Esophagus squamous epithelium (tissue), 5 donors: ENCODE results near the gene FAM90A26. TPM values are rescaled to one million over a fixed set of nuclear protein-coding genes. Genes with fewer than 3 reads are reported as not detected.
A peak's percentile ranks its signal among the peaks of the same experiment; 100 is the strongest.
"Not testable (repeated sequence)": the region's sequence is repeated elsewhere in the genome, so short reads cannot be mapped to it uniquely, and the experiment has no call there.

Experiments used
- DNase-seq: peaks from one replicate; lab custom pipeline; 2025; lab: John Stamatoyannopoulos, UW
- H3K27ac ChIP-seq, 4 donors: fragments of 200-600 bp; sonication (generic); one replicate each; pipeline ENCODE4 v1.5.1; 2016 to 2019; ENCODE audit warnings: mild to moderate bottlenecking in 1 of 4
- H3K27me3 ChIP-seq, 4 donors: fragments of 200-600 bp; sonication (generic); 1 replicate in 3 of 4; 2 replicates in 1 of 4; pipeline versions ENCODE4 v1.5.1 to v1.6.0; 2017 to 2021; ENCODE audit warnings: antibody characterized with exemption in 1 of 4
- H3K36me3 ChIP-seq, 3 donors: fragments of 200-600 bp; sonication (generic); one replicate each; pipeline ENCODE4 v1.5.1; 2016 to 2019
- H3K4me1 ChIP-seq, 3 donors: fragments of 200-600 bp; sonication (generic); one replicate each; pipeline ENCODE4 v1.5.1; 2017 to 2019
- H3K4me3 ChIP-seq, 4 donors: fragments of 200-600 bp; sonication (generic); 1 replicate in 3 of 4; 2 replicates in 1 of 4; pipeline ENCODE4 v1.5.1; 2016 to 2019; ENCODE audit warnings: mild to moderate bottlenecking in 2 of 4, moderate library complexity in 1 of 4
- H3K9me3 ChIP-seq, 3 donors: fragments of 200-600 bp; sonication (generic); one replicate each; pipeline ENCODE4 v1.5.1; 2016 to 2019
- CTCF ChIP-seq, 6 experiments: fragments of 450-650 bp in 4 of 6; fragments of 200-600 bp in 2 of 6; sonication (generic) in 2 of 6; IDR thresholded peaks; one replicate each; pipeline ENCODE4 v1.5.1; 2016 to 2019; ENCODE audit warnings: antibody characterized with exemption in 6 of 6, mild to moderate bottlenecking in 4 of 6, moderate library complexity in 4 of 6
- WGBS, 2 donors: methylation state at CpG; one replicate each; pipeline ENCODE4 v1.1.5; 2018; 5-methylcytosine and 5-hydroxymethylcytosine counted together
- intact Hi-C: fragments of 100-400 bp; cut with DNase I; formaldehyde crosslinking; loops from one replicate; pipeline ENCODE4 v1.15.0; 2022
- total RNA-seq, 4 donors: library from RNA; depleted of rRNA; stranded (reverse); fragments of >200 nt; gene quantifications; one replicate each; pipeline ENCODE4 v1.1.0, GENCODE V29; 2016
- donor health status: DM: yes; HTN: yes; CAD: no.

Gene FAM90A26
- total RNA-seq = not detected

GRCh38 chr4:9169791-9170459, at the start of gene FAM90A26:
FAM90A26 (plus strand) TSS chr4:9170409; CDS start chr4:9173173, 2,764 bp downstream.
- H3K4me1 ChIP-seq, H3K4me3 ChIP-seq, H3K27ac ChIP-seq, intact Hi-C loops, H3K36me3 ChIP-seq, H3K27me3 ChIP-seq, DNase-seq, H3K9me3 ChIP-seq: not testable (repeated sequence)
- WGBS, 2 donors = no CpG with 5 or more reads among the region's 11 CpGs

GRCh38 chr4:9122711-9123110, 47.5 kb upstream of the FAM90A26 start:
- WGBS, 2 donors = 38 to 59% methylated on average over 8 of the region's 8 CpGs
- intact Hi-C loops, H3K27ac ChIP-seq, H3K36me3 ChIP-seq, DNase-seq, H3K4me3 ChIP-seq, H3K9me3 ChIP-seq: not testable (repeated sequence)
- Histone ChIP-seq H3K27me3 (peaks cover 0 to 35% (median 0%) of the 10 kb centered on the region in 4 donors), H3K4me1 (peaks cover 0 to 14% (median 0%) of the 10 kb centered on the region in 3 donors)

GRCh38 chr4:9123572-9124007, 46.6 kb upstream of the FAM90A26 start:
- H3K27ac ChIP-seq, H3K36me3 ChIP-seq, DNase-seq, H3K9me3 ChIP-seq, intact Hi-C loops: not testable (repeated sequence)
- H3K4me3 ChIP-seq = peak overlapping the region in 1 of 4 donors; percentile 35
- WGBS, 2 donors = 2 to 3% methylated on average over 6 to 12 of the region's 13 CpGs
- peaks cover 0 to 14% (median 0%) of the 10 kb centered on the region in 3 donors for H3K4me1 ChIP-seq
- H3K27me3 ChIP-seq = peaks cover 0 to 32% (median 0%) of the 10 kb centered on the region in 4 donors
- peak; percentile 36 to 94 (median 82) for TF ChIP-seq CTCF (IDR thresholded peaks at IDR 0.05)

- DNase-seq, intact Hi-C loops, H3K4me3 ChIP-seq, H3K36me3 ChIP-seq, H3K27ac ChIP-seq, H3K9me3 ChIP-seq: not testable (repeated sequence)
- WGBS, 2 donors = 51 to 62% methylated on average over 3 of the region's 3 CpGs
- peaks cover 0 to 39% (median 0%) of the 10 kb centered on the region in 4 donors for H3K27me3 ChIP-seq
- H3K4me1 ChIP-seq = peaks cover 0 to 14% (median 0%) of the 10 kb centered on the region in 3 donors
Measured at GRCh38 chr4:9125601-9126161, 44.5 kb upstream of the FAM90A26 start.

- H3K9me3 ChIP-seq, DNase-seq, H3K4me3 ChIP-seq, H3K4me1 ChIP-seq, H3K27ac ChIP-seq, intact Hi-C loops, H3K36me3 ChIP-seq: not testable (repeated sequence)
- WGBS, 2 donors = 31 to 47% methylated on average over 6 of the region's 7 CpGs
- H3K27me3 ChIP-seq = peaks cover 0 to 12% (median 0%) of the 10 kb centered on the region in 4 donors
Measured at GRCh38 chr4:9131420-9131819, 38.8 kb upstream of the FAM90A26 start.

GRCh38 chr4:9132849-9133248, 37.4 kb upstream of the FAM90A26 start:
- H3K4me3 ChIP-seq, H3K9me3 ChIP-seq, H3K4me1 ChIP-seq, H3K27ac ChIP-seq, DNase-seq, intact Hi-C loops, H3K36me3 ChIP-seq: not testable (repeated sequence)
- peaks cover 0 to 12% (median 0%) of the 10 kb centered on the region in 4 donors for H3K27me3 ChIP-seq
- WGBS, 2 donors = 87 to 91% methylated on average over 4 of the region's 4 CpGs

- H3K36me3 ChIP-seq, H3K27ac ChIP-seq, H3K27me3 ChIP-seq, H3K4me3 ChIP-seq, intact Hi-C loops, DNase-seq, H3K4me1 ChIP-seq, H3K9me3 ChIP-seq: not testable (repeated sequence)
- WGBS, 2 donors = 80 to 83% methylated on average over 5 of the region's 5 CpGs
Measured at GRCh38 chr4:9134011-9134410, 36.2 kb upstream of the FAM90A26 start.

- DNase-seq, H3K36me3 ChIP-seq, H3K4me1 ChIP-seq, H3K9me3 ChIP-seq, intact Hi-C loops, H3K27me3 ChIP-seq: not testable (repeated sequence)
- Histone ChIP-seq H3K27ac (peak overlapping the region in 2 of 4 donors; percentile 21), H3K4me3 (peak overlapping the region in 1 of 4 donors; percentile 8)
- WGBS, 2 donors = 4 to 17% methylated on average over 5 to 11 of the region's 12 CpGs
Measured at GRCh38 chr4:9134556-9134955, 35.7 kb upstream of the FAM90A26 start.

- H3K36me3 ChIP-seq, intact Hi-C loops: not testable (repeated sequence)
Measured at GRCh38 chr4:9141050-9141449, 29.2 kb upstream of the FAM90A26 start.

GRCh38 chr4:9142786-9143185, 27.4 kb upstream of the FAM90A26 start:
- 75 to 81% methylated on average over 4 to 6 of the region's 6 CpGs for WGBS, 2 donors
- intact Hi-C loops, H3K27me3 ChIP-seq, H3K4me1 ChIP-seq, H3K4me3 ChIP-seq, H3K9me3 ChIP-seq, DNase-seq, H3K36me3 ChIP-seq, H3K27ac ChIP-seq: not testable (repeated sequence)

More at GRCh38 chr4:9141050-9141449, 29.2 kb upstream of the FAM90A26 start:
- not testable (repeated sequence) for H3K27me3 ChIP-seq, H3K4me1 ChIP-seq, H3K9me3 ChIP-seq, DNase-seq, H3K27ac ChIP-seq, H3K4me3 ChIP-seq
- WGBS, 2 donors = 78 to 83% methylated on average over 7 to 8 of the region's 11 CpGs
